ENCODE results near the gene AKT1S1.
A peak's percentile ranks its signal among the peaks of the same experiment; 100 is the strongest.

Gene AKT1S1

DNA sequence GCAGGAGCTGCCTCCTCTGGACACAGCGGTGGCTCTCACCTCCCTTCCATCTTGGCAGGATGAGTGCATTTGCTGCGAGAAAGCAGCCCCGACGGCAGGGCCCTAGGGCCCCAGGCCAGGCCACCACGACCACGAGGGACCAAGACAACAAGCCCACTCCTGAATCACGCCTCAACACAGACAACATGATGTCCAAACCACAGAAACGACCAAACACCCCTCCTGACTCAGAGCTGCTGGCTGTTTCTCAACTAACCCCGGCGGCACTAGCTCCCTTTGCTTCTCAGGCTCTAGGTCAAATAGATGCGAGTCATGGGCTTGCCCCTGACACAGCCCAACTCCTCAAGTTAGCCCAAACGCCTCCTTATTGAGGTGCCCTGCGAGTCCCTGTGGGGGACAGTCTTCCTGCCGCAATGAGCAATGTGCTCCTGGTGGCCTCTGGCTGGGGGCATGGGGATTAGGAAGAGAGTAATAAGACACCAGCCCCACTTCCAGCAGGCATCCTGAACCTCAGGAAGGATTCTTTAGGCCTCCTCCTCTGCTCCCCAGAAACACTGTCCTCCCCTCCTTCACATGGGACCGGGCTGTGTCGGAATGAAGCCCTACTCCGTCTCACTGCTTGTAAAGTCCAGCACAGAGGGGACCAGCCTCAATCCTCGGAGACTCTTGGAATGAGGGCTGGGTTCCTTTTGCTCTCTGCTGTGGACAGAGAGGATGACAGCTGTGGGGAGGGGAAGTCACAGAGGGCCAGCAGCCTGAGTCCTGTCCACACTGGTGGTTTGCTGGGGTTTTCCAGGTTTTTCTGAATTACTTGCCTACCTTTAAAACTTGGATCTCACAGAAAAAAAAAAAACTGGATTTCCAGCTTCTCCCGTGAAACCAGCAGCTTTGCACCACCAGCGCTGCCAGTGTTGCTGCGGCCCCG lies 45.0 kb upstream of the AKT1S1 start:
- TF ChIP-seq, protein P1, sequence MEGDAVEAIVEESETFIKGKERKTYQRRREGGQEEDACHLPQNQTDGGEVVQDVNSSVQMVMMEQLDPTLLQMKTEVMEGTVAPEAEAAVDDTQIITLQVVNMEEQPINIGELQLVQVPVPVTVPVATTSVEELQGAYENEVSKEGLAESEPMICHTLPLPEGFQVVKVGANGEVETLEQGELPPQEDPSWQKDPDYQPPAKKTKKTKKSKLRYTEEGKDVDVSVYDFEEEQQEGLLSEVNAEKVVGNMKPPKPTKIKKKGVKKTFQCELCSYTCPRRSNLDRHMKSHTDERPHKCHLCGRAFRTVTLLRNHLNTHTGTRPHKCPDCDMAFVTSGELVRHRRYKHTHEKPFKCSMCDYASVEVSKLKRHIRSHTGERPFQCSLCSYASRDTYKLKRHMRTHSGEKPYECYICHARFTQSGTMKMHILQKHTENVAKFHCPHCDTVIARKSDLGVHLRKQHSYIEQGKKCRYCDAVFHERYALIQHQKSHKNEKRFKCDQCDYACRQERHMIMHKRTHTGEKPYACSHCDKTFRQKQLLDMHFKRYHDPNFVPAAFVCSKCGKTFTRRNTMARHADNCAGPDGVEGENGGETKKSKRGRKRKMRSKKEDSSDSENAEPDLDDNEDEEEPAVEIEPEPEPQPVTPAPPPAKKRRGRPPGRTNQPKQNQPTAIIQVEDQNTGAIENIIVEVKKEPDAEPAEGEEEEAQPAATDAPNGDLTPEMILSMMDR (conservative IDR thresholded peaks at IDR 0.05; ENCODE audit: low read depth), result no peak
- CTCF ChIA-PET, result interaction anchor here (0.6 kb wide), 1 partner anchor 60 kb away, joined by 7 read pairs; no protein-coding TSS in a partner anchor
- POLR2A ChIA-PET (ENCODE audit: low non-redundant PET), result no interaction called here
- H3K27ac ChIP-seq, result peak overlapping the region; percentile 62
- DNase-seq (ENCODE audit: low spot score), result no peak

DNA sequence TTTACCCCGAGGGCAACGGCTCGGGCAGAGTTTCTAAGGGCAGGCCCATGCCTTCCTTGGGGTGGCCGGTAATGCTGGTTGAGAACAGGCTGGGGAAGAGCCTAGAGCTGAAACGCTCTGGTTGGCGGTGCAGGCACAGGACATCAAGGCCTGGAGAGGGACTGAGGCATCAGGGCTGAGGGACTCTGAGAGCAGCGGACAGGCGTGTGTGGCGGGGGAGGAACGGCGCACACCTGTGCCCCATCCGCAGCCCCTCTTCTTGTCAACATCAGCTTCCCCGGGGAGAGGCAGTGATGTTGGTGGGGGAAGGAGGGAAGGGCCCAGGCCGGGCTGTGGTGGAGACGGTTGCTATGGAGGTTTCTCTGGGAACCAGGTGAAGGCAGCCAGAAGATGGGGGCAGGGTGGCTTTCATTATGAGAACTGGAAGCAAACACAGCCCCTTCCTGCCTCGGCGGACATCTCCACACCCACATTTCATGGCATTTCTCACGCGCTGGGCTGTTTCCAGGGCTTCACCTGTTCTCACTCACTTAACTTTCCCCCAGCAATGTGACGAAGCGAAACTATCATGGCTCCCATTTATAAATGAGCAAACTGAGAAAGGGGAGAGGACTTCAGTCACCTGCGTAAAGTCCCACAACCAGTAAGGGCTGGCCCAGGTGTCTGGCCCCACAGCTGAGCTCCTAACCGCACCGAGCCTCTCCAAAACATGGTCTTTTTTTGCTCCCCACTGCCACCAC lies 43.6 kb upstream of the AKT1S1 start:
- CTCF ChIA-PET, result no interaction called here
- no peak for DNase-seq (ENCODE audit: low spot score)
- POLR2A ChIA-PET (ENCODE audit: low non-redundant PET), result interaction anchor here (0.6 kb wide), 1 partner anchor 432 kb away, joined by 4 read pairs; no protein-coding TSS in a partner anchor
- TF ChIP-seq, protein P1 (conservative IDR thresholded peaks at IDR 0.05; ENCODE audit: low read depth), result no peak
- peak overlapping the region; percentile 5; the same call in 1 of the 2 replicates for H3K27ac ChIP-seq

DNA sequence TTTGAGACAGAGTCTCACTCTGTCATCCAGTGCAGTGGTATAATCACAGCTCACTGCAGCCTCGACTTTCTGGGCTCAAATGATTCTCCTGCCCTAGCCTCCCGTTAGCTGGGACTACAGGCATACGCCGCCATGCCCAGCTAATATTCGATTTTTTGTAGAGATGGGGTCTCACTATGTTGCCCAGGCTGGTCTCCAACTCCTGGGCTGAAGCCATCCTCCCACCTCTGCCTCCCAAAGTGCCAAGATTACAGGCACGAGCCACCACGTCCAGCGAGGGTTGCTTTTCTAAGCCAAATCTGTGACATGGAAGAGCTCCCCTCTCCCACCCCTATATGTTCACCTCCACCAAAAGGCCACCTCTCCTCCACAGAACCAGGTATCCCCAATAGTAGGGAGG lies 40.9 kb upstream of the AKT1S1 start:
- CTCF ChIA-PET, result interaction anchor here (0.9 kb wide), 1 partner anchor 28 kb away, joined by 3 read pairs; no protein-coding TSS in a partner anchor

DNA sequence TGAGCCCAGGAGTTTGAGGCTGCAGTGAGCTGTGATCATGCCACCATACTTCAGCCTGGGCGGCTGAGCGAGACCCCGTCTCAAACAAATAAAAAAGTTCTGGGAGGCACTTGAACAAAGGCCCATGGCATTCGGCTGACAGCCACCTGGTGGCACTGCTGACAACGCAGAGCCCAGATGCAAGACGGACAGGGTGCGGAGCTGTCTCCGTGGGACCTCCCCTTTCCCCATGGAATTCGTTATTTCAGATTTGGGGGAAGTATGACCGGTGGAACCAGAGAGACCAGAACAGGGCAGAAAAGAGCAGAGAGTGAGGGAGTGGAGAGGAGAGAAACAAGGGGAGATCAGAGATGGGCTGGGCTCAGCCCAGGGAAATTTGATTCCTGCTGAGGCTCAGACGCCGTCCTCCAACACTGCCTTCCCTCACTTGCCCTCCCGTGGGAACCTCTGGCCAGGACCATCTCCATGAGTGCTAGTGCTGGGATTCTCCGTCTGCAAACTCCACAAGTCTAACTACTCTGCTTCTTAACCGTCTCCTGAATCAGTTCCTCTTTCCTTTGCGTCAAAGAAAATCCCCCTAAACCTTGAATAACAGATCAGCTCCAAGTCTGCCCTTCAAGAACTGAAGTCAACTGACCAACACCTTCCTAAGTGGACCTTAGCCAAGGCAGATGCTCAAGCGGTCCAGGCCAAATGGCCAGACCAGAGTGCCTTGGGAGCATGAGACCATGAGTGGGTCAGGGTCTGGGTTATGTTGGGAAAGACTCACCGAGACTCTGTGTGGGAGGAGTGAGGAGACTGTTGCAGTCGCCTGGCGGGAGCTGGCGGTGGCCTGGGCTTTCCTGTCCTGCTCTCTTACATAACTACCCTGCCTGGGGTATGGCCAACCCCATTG lies 39.9 kb upstream of the AKT1S1 start:
- TF ChIP-seq, protein P1 (conservative IDR thresholded peaks at IDR 0.05; ENCODE audit: low read depth), result no peak
- ChIA-PET POLR2A (ENCODE audit: low non-redundant PET) (no interaction called here), CTCF (interaction anchor here (0.9 kb wide), 1 partner anchor 27 kb away, joined by 3 read pairs; no protein-coding TSS in a partner anchor)
- 0 out of 2 replicates have a peak overlapping the region, but pooled peaks have one; percentile 0 for H3K27ac ChIP-seq
- DNase-seq (ENCODE audit: low spot score), result no peak

More for the DNA sequence above, 40.9 kb upstream of the AKT1S1 start:
- POLR2A ChIA-PET (ENCODE audit: low non-redundant PET), result no interaction called here
- no peak for DNase-seq (ENCODE audit: low spot score)
- no peak overlapping the region for H3K27ac ChIP-seq
- TF ChIP-seq, protein P1 (conservative IDR thresholded peaks at IDR 0.05; ENCODE audit: low read depth), result no peak

DNA sequence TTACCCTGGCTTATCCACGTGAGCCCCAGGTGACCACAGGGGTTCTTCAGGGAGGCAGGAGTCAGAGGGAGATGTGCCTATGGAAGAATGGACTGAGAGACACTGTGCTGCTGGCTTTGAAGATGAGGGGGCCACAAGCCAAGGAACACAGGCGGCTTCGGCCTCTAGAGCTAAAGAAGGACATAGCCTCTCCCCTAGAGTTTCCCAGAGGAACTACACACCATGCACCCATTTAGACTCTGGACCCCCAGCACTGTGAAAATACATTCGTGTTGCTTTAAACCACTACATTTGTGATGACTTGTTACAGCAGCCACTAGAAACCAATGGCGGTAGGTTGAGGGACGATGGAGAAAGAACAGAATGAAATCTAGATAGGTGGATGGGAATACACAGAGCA lies 38.1 kb upstream of the AKT1S1 start:
- TF ChIP-seq, protein P1 (conservative IDR thresholded peaks at IDR 0.05; ENCODE audit: low read depth), result no peak; the same call in 1 of the 2 replicates
- DNase-seq (ENCODE audit: low spot score), result no peak
- ChIA-PET POLR2A (ENCODE audit: low non-redundant PET) (no interaction called here), CTCF (interaction anchor here (0.6 kb wide), 1 partner anchor 21 kb away, joined by 3 read pairs; no protein-coding TSS in a partner anchor)
- no peak overlapping the region for H3K27ac ChIP-seq

All from RWPE1 (cell line).